Liver (tissue), 3 donors: ENCODE results near the gene CHID1.

Experiments used
- CTCF ChIP-seq: fragments of 150-350 bp; IDR thresholded peaks from 2 replicates; pipeline ENCODE4 v1.5.1; 2017; ENCODE audit warnings: improper control_type of control experiment, low read depth, low read length; ENCODE audit not compliant: missing input control
- JUND ChIP-seq, 2 donors: IDR thresholded peaks; 2 replicates each; pipeline ENCODE4 v1.6.1; 2016; ENCODE audit warnings: antibody characterized with exemption in 2 of 2
- donor health status: healthy.
- donor health status: healthy.

GRCh38 chr11:858762-859339, 51.8 kb downstream of the CHID1 start:
- TF ChIP-seq CTCF (no peak), JUND (IDR thresholded peaks at IDR 0.05) (no peak)
